ENCODE data around the gene HECTD3. TPM values are rescaled to one million over a fixed set of nuclear protein-coding genes. Genes with fewer than 3 reads are reported as not detected.

HECTD3 gene
- 33.9 TPM for total RNA-seq

GRCh38 chr1:45010855-45011811 lies at the start of gene HECTD3:
HECTD3 (minus strand) TSS chr1:45011324; CDS start chr1:45011257, 67 bp downstream.
- peak; percentile 90 for DNase-seq (ENCODE audit: low spot score)
- peak; percentile 83 for ATAC-seq

- ATAC-seq: no peak
- no peak for DNase-seq (ENCODE audit: low spot score)
These were observed 48.7 kb upstream of the HECTD3 start for GRCh38 chr1:45059829-45060228.

- ATAC-seq (no peak), DNase-seq (ENCODE audit: low spot score) (no peak)
These were observed 46.4 kb upstream of the HECTD3 start for GRCh38 chr1:45057542-45057941.

- no peak for ATAC-seq
- no peak for DNase-seq (ENCODE audit: low spot score)
These were observed 40.1 kb upstream of the HECTD3 start for GRCh38 chr1:45051005-45051772.

GRCh38 chr1:45047032-45047431 lies 35.9 kb upstream of the HECTD3 start:
- ATAC-seq: no peak

GRCh38 chr1:45044916-45045315 lies 33.8 kb upstream of the HECTD3 start:
- ATAC-seq (no peak), DNase-seq (ENCODE audit: low spot score) (no peak)

More at GRCh38 chr1:45047032-45047431, 35.9 kb upstream of the HECTD3 start:
- DNase-seq (ENCODE audit: low spot score): no peak

GRCh38 chr1:45043094-45043493 lies 32.0 kb upstream of the HECTD3 start:
- no peak for DNase-seq (ENCODE audit: low spot score)
- ATAC-seq: no peak

GRCh38 chr1:45040297-45040696 lies 29.2 kb upstream of the HECTD3 start:
- no peak for ATAC-seq

GRCh38 chr1:45038661-45039364 lies 27.7 kb upstream of the HECTD3 start:
- ATAC-seq (no peak), DNase-seq (ENCODE audit: low spot score) (no peak)

More at GRCh38 chr1:45040297-45040696, 29.2 kb upstream of the HECTD3 start:
- no peak for DNase-seq (ENCODE audit: low spot score)

GRCh38 chr1:45038240-45038639 lies 27.1 kb upstream of the HECTD3 start:
- DNase-seq (ENCODE audit: low spot score) (no peak), ATAC-seq (no peak)

GRCh38 chr1:45037456-45037855 lies 26.3 kb upstream of the HECTD3 start:
- DNase-seq (ENCODE audit: low spot score): no peak
- no peak for ATAC-seq

- ATAC-seq: no peak
- no peak for DNase-seq (ENCODE audit: low spot score)
These were observed 24.6 kb upstream of the HECTD3 start for GRCh38 chr1:45035631-45036301.

- DNase-seq (ENCODE audit: low spot score): no peak
These were observed 22.2 kb upstream of the HECTD3 start for GRCh38 chr1:45033356-45033755.

GRCh38 chr1:45032837-45033236 lies 21.7 kb upstream of the HECTD3 start:
- ATAC-seq (no peak), DNase-seq (ENCODE audit: low spot score) (no peak)

More at GRCh38 chr1:45033356-45033755, 22.2 kb upstream of the HECTD3 start:
- ATAC-seq: no peak

- DNase-seq (ENCODE audit: low spot score): no peak
- ATAC-seq: no peak
These were observed 15.3 kb upstream of the HECTD3 start for GRCh38 chr1:45026446-45026845.

GRCh38 chr1:45023663-45024062 lies 12.5 kb upstream of the HECTD3 start:
- ATAC-seq (no peak), DNase-seq (ENCODE audit: low spot score) (no peak)

- ATAC-seq (peak; percentile 96), DNase-seq (ENCODE audit: low spot score) (peak; percentile 72)
These were observed 7.6 kb upstream of the HECTD3 start for GRCh38 chr1:45018599-45019230.

GRCh38 chr1:45016767-45017166 lies 5.6 kb upstream of the HECTD3 start:
- ATAC-seq: no peak
- DNase-seq (ENCODE audit: low spot score): peak; percentile 15

- ATAC-seq (no peak), DNase-seq (ENCODE audit: low spot score) (peak; percentile 3)
These were observed 5.1 kb upstream of the HECTD3 start for GRCh38 chr1:45016090-45016697.

GRCh38 chr1:45015683-45016082 lies 4.6 kb upstream of the HECTD3 start:
- ATAC-seq (no peak), DNase-seq (ENCODE audit: low spot score) (no peak)
